Suprapubic skin (tissue), 4 donors: Measurements from ENCODE around the gene ALG12. TPM values are rescaled to one million over a fixed set of nuclear protein-coding genes. Genes with fewer than 3 reads are reported as not detected.

Experiments
- DNase-seq, 2 donors: peaks; one replicate each; pipeline ENCODE4 v3.0.0-alpha.2; 2019; ENCODE audit warnings: low spot score in 2 of 2
- H3K27ac ChIP-seq: fragments of 200-600 bp; sonication (generic); one replicate; pipeline ENCODE4 v1.5.1; 2019
- H3K27me3 ChIP-seq: fragments of 200-600 bp; sonication (generic); one replicate; pipeline ENCODE4 v1.5.1; 2019
- H3K36me3 ChIP-seq: fragments of 200-600 bp; sonication (generic); one replicate; pipeline ENCODE4 v1.5.1; 2019
- H3K4me1 ChIP-seq: fragments of 200-600 bp; sonication (generic); one replicate; pipeline ENCODE4 v1.5.1; 2019
- H3K4me3 ChIP-seq: fragments of 200-600 bp; sonication (generic); one replicate; pipeline ENCODE4 v1.5.1; 2019; ENCODE audit warnings: mild to moderate bottlenecking
- H3K9me3 ChIP-seq: fragments of 200-600 bp; sonication (generic); one replicate; pipeline ENCODE4 v1.5.1; 2019
- EP300 ChIP-seq: sonication (generic); formaldehyde crosslinking; IDR thresholded peaks from one replicate; pipeline ENCODE4 v1.6.1; 2017; ENCODE audit warnings: antibody characterized with exemption
- POLR2A ChIP-seq, 2 donors: fragments of 450-650 bp; IDR thresholded peaks; one replicate each; pipeline ENCODE4 v1.6.1; 2017; ENCODE audit warnings: antibody characterized with exemption in 2 of 2, mild to moderate bottlenecking in 2 of 2, moderate library complexity in 2 of 2
- POLR2AphosphoS5 ChIP-seq, 3 donors: sonication (generic); formaldehyde crosslinking; IDR thresholded peaks; one replicate each; pipeline ENCODE4 v1.6.1; 2017; ENCODE audit warnings: antibody characterized with exemption in 3 of 3
- WGBS: methylation state at CpG from one replicate; pipeline ENCODE4 v1.1.5; 2018; 5-methylcytosine and 5-hydroxymethylcytosine counted together
- total RNA-seq, 4 donors: library from RNA; depleted of rRNA; stranded (reverse); fragments of >200 nt; gene quantifications; one replicate each; pipeline ENCODE4 v1.1.0, GENCODE V29; 2016
- TF ChIP-seq, protein P1 (sequence below), 2 donors: fragments of 200-600 bp in 1 of 2; fragments of 450-650 bp in 1 of 2; sonication (generic) in 1 of 2; IDR thresholded peaks; one replicate each; pipeline ENCODE4 v1.5.1; 2016 to 2019; ENCODE audit warnings: antibody characterized with exemption in 2 of 2, mild to moderate bottlenecking in 1 of 2, moderate library complexity in 1 of 2

ALG12 gene
- total RNA-seq, 4 donors from 2014 or later: 13.2 to 23.8 (median 16.8) TPM

- TF ChIP-seq POLR2A (IDR thresholded peaks at IDR 0.05): no peak
- TF ChIP-seq, protein P1, sequence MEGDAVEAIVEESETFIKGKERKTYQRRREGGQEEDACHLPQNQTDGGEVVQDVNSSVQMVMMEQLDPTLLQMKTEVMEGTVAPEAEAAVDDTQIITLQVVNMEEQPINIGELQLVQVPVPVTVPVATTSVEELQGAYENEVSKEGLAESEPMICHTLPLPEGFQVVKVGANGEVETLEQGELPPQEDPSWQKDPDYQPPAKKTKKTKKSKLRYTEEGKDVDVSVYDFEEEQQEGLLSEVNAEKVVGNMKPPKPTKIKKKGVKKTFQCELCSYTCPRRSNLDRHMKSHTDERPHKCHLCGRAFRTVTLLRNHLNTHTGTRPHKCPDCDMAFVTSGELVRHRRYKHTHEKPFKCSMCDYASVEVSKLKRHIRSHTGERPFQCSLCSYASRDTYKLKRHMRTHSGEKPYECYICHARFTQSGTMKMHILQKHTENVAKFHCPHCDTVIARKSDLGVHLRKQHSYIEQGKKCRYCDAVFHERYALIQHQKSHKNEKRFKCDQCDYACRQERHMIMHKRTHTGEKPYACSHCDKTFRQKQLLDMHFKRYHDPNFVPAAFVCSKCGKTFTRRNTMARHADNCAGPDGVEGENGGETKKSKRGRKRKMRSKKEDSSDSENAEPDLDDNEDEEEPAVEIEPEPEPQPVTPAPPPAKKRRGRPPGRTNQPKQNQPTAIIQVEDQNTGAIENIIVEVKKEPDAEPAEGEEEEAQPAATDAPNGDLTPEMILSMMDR (IDR thresholded peaks at IDR 0.05): no peak
- TF ChIP-seq EP300: no peak
- no peak for TF ChIP-seq POLR2AphosphoS5 (IDR thresholded peaks at IDR 0.05)
- Histone ChIP-seq H3K27ac (no peak overlapping the region), H3K9me3 (no peaks in the 10 kb centered on the region), H3K36me3 (peaks cover 35% of the 10 kb centered on the region), H3K4me3 (no peak overlapping the region), H3K27me3 (no peaks in the 10 kb centered on the region), H3K4me1 (no peaks in the 10 kb centered on the region)
- DNase-seq: no peak
- 93% methylated on average over 2 of the region's 2 CpGs for WGBS
Measured at GRCh38 chr22:49881856-49882255, 36.4 kb downstream of the ALG12 start.

- Histone ChIP-seq H3K9me3 (no peaks in the 10 kb centered on the region), H3K27ac (no peak overlapping the region), H3K36me3 (peaks cover 19% of the 10 kb centered on the region), H3K27me3 (no peaks in the 10 kb centered on the region), H3K4me3 (no peak overlapping the region), H3K4me1 (no peaks in the 10 kb centered on the region)
- WGBS: 78% methylated on average over 20 of the region's 20 CpGs
- no peak for TF ChIP-seq EP300
- TF ChIP-seq POLR2AphosphoS5 (IDR thresholded peaks at IDR 0.05): no peak
- TF ChIP-seq, protein P1 (IDR thresholded peaks at IDR 0.05): no peak
- TF ChIP-seq POLR2A (IDR thresholded peaks at IDR 0.05): no peak
- no peak for DNase-seq
Measured at GRCh38 chr22:49880281-49880680, 38.0 kb downstream of the ALG12 start.

GRCh38 chr22:49879871-49880270 is 38.4 kb downstream of the ALG12 start:
- H3K36me3 ChIP-seq: peaks cover 15% of the 10 kb centered on the region
- no peak overlapping the region for H3K27ac ChIP-seq
- no peaks in the 10 kb centered on the region for H3K4me1 ChIP-seq
- no peaks in the 10 kb centered on the region for H3K9me3 ChIP-seq
- WGBS: 93% methylated on average over 9 of the region's 9 CpGs
- no peak for DNase-seq
- TF ChIP-seq POLR2A (IDR thresholded peaks at IDR 0.05) (no peak), POLR2AphosphoS5 (IDR thresholded peaks at IDR 0.05) (no peak), EP300 (no peak)
- TF ChIP-seq, protein P1 (IDR thresholded peaks at IDR 0.05): no peak
- H3K27me3 ChIP-seq: no peaks in the 10 kb centered on the region
- no peak overlapping the region for H3K4me3 ChIP-seq

GRCh38 chr22:49878206-49878605 is 40.0 kb downstream of the ALG12 start:
- WGBS: 98% methylated on average over 8 of the region's 8 CpGs
- DNase-seq: no peak
- Histone ChIP-seq H3K9me3 (no peaks in the 10 kb centered on the region), H3K4me3 (no peak overlapping the region), H3K27ac (no peak overlapping the region), H3K4me1 (no peaks in the 10 kb centered on the region), H3K27me3 (no peaks in the 10 kb centered on the region), H3K36me3 (peaks cover under 1% of the 10 kb centered on the region)
- TF ChIP-seq POLR2AphosphoS5 (IDR thresholded peaks at IDR 0.05) (no peak), EP300 (no peak), POLR2A (IDR thresholded peaks at IDR 0.05) (no peak)
- TF ChIP-seq, protein P1 (IDR thresholded peaks at IDR 0.05): no peak

DNA sequence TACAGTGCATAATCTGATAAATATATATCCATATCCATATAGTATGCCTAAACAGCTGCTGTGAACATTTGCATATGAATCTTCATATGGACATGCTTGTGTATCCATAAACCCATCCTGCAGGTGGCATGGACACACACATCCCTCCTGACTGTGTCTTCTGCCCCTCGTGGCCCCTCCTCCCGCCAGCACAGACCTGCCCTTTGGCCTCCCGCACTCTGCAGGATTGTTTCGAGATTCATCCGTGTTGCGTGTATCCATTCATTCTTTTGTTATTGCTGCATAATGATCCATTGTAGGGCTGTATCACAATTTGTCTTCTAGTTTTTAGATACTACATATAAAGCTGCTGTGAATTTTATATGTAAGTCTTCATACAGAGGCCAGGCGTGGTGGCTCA is 40.6 kb downstream of the ALG12 start:
- Histone ChIP-seq H3K4me3 (no peak overlapping the region), H3K9me3 (no peaks in the 10 kb centered on the region), H3K4me1 (no peaks in the 10 kb centered on the region), H3K36me3 (no peaks in the 10 kb centered on the region), H3K27me3 (no peaks in the 10 kb centered on the region), H3K27ac (no peak overlapping the region)
- TF ChIP-seq, protein P1 (IDR thresholded peaks at IDR 0.05): no peak
- TF ChIP-seq POLR2A (IDR thresholded peaks at IDR 0.05) (no peak), EP300 (no peak), POLR2AphosphoS5 (IDR thresholded peaks at IDR 0.05) (no peak)
- DNase-seq: no peak
- 96% methylated on average over 7 of the region's 7 CpGs for WGBS
